G401.6 (cell line): ENCODE measurements around the gene ZFAND6.

Source experiments
- FAIRE-seq: peaks from 2 replicates; lab custom pipeline; 2012; peaks lifted over from hg19 to GRCh38; lab: Jason Lieb, UNC

ZFAND6 gene

GRCh38 chr15:80052597-80053304 is 6.7 kb upstream of the ZFAND6 start:
- FAIRE-seq = no peak

GRCh38 chr15:80055933-80056332 is 3.5 kb upstream of the ZFAND6 start:
- FAIRE-seq = no peak

- no peak for FAIRE-seq
Measured at GRCh38 chr15:80058044-80058443, 1.4 kb upstream of the ZFAND6 start.

GRCh38 chr15:80059786-80060355 is 395 bp downstream of the ZFAND6 start:
- no peak for FAIRE-seq

- FAIRE-seq = no peak
Measured at GRCh38 chr15:80060356-80061006, 1.0 kb downstream of the ZFAND6 start.

GRCh38 chr15:80061582-80061981 is 2.1 kb downstream of the ZFAND6 start:
- no peak for FAIRE-seq

GRCh38 chr15:80066912-80067311 is 7.4 kb downstream of the ZFAND6 start:
- no peak for FAIRE-seq

GRCh38 chr15:80068578-80068977 is 9.1 kb downstream of the ZFAND6 start:
- FAIRE-seq = no peak

GRCh38 chr15:80070840-80071239 is 11.4 kb downstream of the ZFAND6 start:
- FAIRE-seq = no peak

- FAIRE-seq = no peak
Measured at GRCh38 chr15:80071652-80072051, 12.2 kb downstream of the ZFAND6 start.

GRCh38 chr15:80072285-80072994 is 13.0 kb downstream of the ZFAND6 start:
- peak; percentile 99 for FAIRE-seq

GRCh38 chr15:80073197-80073596 is 13.7 kb downstream of the ZFAND6 start:
- FAIRE-seq = no peak

- FAIRE-seq = no peak
Measured at GRCh38 chr15:80076321-80077318, 17.1 kb downstream of the ZFAND6 start.

GRCh38 chr15:80081390-80081789 is 21.9 kb downstream of the ZFAND6 start:
- FAIRE-seq = no peak

GRCh38 chr15:80087104-80087503 is 27.6 kb downstream of the ZFAND6 start:
- no peak for FAIRE-seq

- no peak for FAIRE-seq
Measured at GRCh38 chr15:80090041-80090440, 30.6 kb downstream of the ZFAND6 start.

- FAIRE-seq = no peak
Measured at GRCh38 chr15:80090879-80091503, 31.5 kb downstream of the ZFAND6 start.

- no peak for FAIRE-seq
Measured at GRCh38 chr15:80093854-80094418, 34.5 kb downstream of the ZFAND6 start.

- FAIRE-seq = no peak
Measured at GRCh38 chr15:80095511-80095910, 36.0 kb downstream of the ZFAND6 start.

GRCh38 chr15:80095969-80096368 is 36.5 kb downstream of the ZFAND6 start:
- FAIRE-seq = no peak

GRCh38 chr15:80098341-80098740 is 38.9 kb downstream of the ZFAND6 start:
- FAIRE-seq = no peak
